ENCODE data around the gene PRKN. TPM values are rescaled to one million over a fixed set of nuclear protein-coding genes. Genes with fewer than 3 reads are reported as not detected.

PRKN gene
- total RNA-seq, 1 donor from 2014 or later: 1.3 TPM

GRCh38 chr6:162230147-162230752 lies 497.3 kb downstream of the PRKN start:
- Histone ChIP-seq H3K4me2 (ENCODE audit: low read length) (no peak overlapping the region), H3K9me3 (ENCODE audit: insufficient read depth, low read depth, low read length) (no peaks in the 10 kb centered on the region), H3K4me3 (ENCODE audit: insufficient read depth, low read depth, low read length) (no peak overlapping the region), H3K36me3 (ENCODE audit: insufficient read depth, low read length) (no peaks in the 10 kb centered on the region), H4K20me1 (ENCODE audit: insufficient read depth, low read length) (no peaks in the 10 kb centered on the region), H3K27ac (ENCODE audit: low read depth, low read length) (no peak overlapping the region), H3K27me3 (ENCODE audit: insufficient read depth, low read length) (no peaks in the 10 kb centered on the region), H3K4me1 (ENCODE audit: insufficient read depth, low read length) (no peaks in the 10 kb centered on the region), H2AFZ (ENCODE audit: low read depth, low read length) (no peak overlapping the region), H3K79me2 (ENCODE audit: insufficient read depth, low read length) (no peaks in the 10 kb centered on the region), H3K9ac (ENCODE audit: low read length) (no peak overlapping the region)
- no peaks in the 10 kb centered on the region for H3K9me3 Mint-ChIP-seq (ENCODE audit: unreplicated experiment)
- TF ChIP-seq, protein P1, sequence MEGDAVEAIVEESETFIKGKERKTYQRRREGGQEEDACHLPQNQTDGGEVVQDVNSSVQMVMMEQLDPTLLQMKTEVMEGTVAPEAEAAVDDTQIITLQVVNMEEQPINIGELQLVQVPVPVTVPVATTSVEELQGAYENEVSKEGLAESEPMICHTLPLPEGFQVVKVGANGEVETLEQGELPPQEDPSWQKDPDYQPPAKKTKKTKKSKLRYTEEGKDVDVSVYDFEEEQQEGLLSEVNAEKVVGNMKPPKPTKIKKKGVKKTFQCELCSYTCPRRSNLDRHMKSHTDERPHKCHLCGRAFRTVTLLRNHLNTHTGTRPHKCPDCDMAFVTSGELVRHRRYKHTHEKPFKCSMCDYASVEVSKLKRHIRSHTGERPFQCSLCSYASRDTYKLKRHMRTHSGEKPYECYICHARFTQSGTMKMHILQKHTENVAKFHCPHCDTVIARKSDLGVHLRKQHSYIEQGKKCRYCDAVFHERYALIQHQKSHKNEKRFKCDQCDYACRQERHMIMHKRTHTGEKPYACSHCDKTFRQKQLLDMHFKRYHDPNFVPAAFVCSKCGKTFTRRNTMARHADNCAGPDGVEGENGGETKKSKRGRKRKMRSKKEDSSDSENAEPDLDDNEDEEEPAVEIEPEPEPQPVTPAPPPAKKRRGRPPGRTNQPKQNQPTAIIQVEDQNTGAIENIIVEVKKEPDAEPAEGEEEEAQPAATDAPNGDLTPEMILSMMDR (IDR thresholded peaks at IDR 0.05; ENCODE audit: insufficient read depth, low read depth, low read length): no peak
- no peak for TF ChIP-seq EZH2 (IDR thresholded peaks at IDR 0.05; ENCODE audit: insufficient read depth, low read length)
- H3K4me1 Mint-ChIP-seq (ENCODE audit: low read depth, unreplicated experiment): no peaks in the 10 kb centered on the region
- no peak for FAIRE-seq
- H3K27me3 Mint-ChIP-seq (ENCODE audit: low read depth, unreplicated experiment): peaks cover 4% of the 10 kb centered on the region
- DNase-seq (ENCODE audit: low read depth): no peak
- no peak overlapping the region for H3K27ac Mint-ChIP-seq (ENCODE audit: unreplicated experiment)
- H3K4me3 Mint-ChIP-seq (ENCODE audit: unreplicated experiment): no peak overlapping the region
- no peaks in the 10 kb centered on the region for H3K36me3 Mint-ChIP-seq (ENCODE audit: low read depth, unreplicated experiment)

DNA sequence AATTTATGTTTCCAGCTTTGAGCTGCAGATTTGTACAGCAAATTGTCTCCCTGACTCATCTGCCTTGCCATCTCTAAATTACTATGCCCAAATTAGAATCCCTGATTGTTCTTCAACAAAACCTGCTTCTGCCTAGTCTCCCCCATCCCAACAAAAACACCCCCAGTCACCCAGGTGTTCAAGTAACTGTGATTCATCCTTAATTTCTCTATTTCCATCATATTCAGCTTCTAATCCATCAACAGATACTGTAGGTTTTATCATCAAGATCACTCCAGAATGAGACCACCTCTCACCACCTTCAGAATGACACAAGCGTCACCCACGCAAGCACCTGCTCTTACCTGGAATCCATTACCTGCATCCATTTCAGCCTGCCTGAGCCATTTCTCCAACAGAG lies 498.5 kb downstream of the PRKN start:
- Mint-ChIP-seq H3K36me3 (ENCODE audit: low read depth, unreplicated experiment) (no peaks in the 10 kb centered on the region), H3K27ac (ENCODE audit: unreplicated experiment) (no peak overlapping the region), H3K27me3 (ENCODE audit: low read depth, unreplicated experiment) (peaks cover 4% of the 10 kb centered on the region), H3K4me1 (ENCODE audit: low read depth, unreplicated experiment) (no peaks in the 10 kb centered on the region), H3K4me3 (ENCODE audit: unreplicated experiment) (no peak overlapping the region), H3K9me3 (ENCODE audit: unreplicated experiment) (no peaks in the 10 kb centered on the region)
- no peaks in the 10 kb centered on the region for H4K20me1 ChIP-seq (ENCODE audit: insufficient read depth, low read length)
- no peaks in the 10 kb centered on the region for H3K4me1 ChIP-seq (ENCODE audit: insufficient read depth, low read length)
- no peaks in the 10 kb centered on the region for H3K36me3 ChIP-seq (ENCODE audit: insufficient read depth, low read length)
- H3K9ac ChIP-seq (ENCODE audit: low read length): no peak overlapping the region
- FAIRE-seq (no peak), DNase-seq (ENCODE audit: low read depth) (no peak)
- H3K27ac ChIP-seq (ENCODE audit: low read depth, low read length): no peak overlapping the region
- no peaks in the 10 kb centered on the region for H3K9me3 ChIP-seq (ENCODE audit: insufficient read depth, low read depth, low read length)
- H2AFZ ChIP-seq (ENCODE audit: low read depth, low read length): no peak overlapping the region
- no peak overlapping the region for H3K4me3 ChIP-seq (ENCODE audit: insufficient read depth, low read depth, low read length)
- TF ChIP-seq, protein P1 (IDR thresholded peaks at IDR 0.05; ENCODE audit: insufficient read depth, low read depth, low read length): no peak
- no peak for TF ChIP-seq EZH2 (IDR thresholded peaks at IDR 0.05; ENCODE audit: insufficient read depth, low read length)
- H3K4me2 ChIP-seq (ENCODE audit: low read length): no peak overlapping the region
- H3K79me2 ChIP-seq (ENCODE audit: insufficient read depth, low read length): no peaks in the 10 kb centered on the region
- no peaks in the 10 kb centered on the region for H3K27me3 ChIP-seq (ENCODE audit: insufficient read depth, low read length)

- FAIRE-seq (peak; percentile 5), DNase-seq (ENCODE audit: low read depth) (no peak)
- no peaks in the 10 kb centered on the region for H3K9me3 Mint-ChIP-seq (ENCODE audit: unreplicated experiment)
- Histone ChIP-seq H3K4me1 (ENCODE audit: insufficient read depth, low read length) (no peaks in the 10 kb centered on the region), H3K4me3 (ENCODE audit: insufficient read depth, low read depth, low read length) (no peak overlapping the region), H3K27me3 (ENCODE audit: insufficient read depth, low read length) (no peaks in the 10 kb centered on the region), H2AFZ (ENCODE audit: low read depth, low read length) (no peak overlapping the region), H3K9me3 (ENCODE audit: insufficient read depth, low read depth, low read length) (no peaks in the 10 kb centered on the region), H3K9ac (ENCODE audit: low read length) (no peak overlapping the region), H3K4me2 (ENCODE audit: low read length) (no peak overlapping the region), H3K27ac (ENCODE audit: low read depth, low read length) (no peak overlapping the region), H3K79me2 (ENCODE audit: insufficient read depth, low read length) (no peaks in the 10 kb centered on the region), H3K36me3 (ENCODE audit: insufficient read depth, low read length) (no peaks in the 10 kb centered on the region), H4K20me1 (ENCODE audit: insufficient read depth, low read length) (no peaks in the 10 kb centered on the region)
- no peak overlapping the region for H3K4me3 Mint-ChIP-seq (ENCODE audit: unreplicated experiment)
- H3K36me3 Mint-ChIP-seq (ENCODE audit: low read depth, unreplicated experiment): no peaks in the 10 kb centered on the region
- peaks cover 3% of the 10 kb centered on the region for H3K27me3 Mint-ChIP-seq (ENCODE audit: low read depth, unreplicated experiment)
- no peaks in the 10 kb centered on the region for H3K4me1 Mint-ChIP-seq (ENCODE audit: low read depth, unreplicated experiment)
- TF ChIP-seq, protein P1 (IDR thresholded peaks at IDR 0.05; ENCODE audit: insufficient read depth, low read depth, low read length): no peak
- TF ChIP-seq EZH2 (IDR thresholded peaks at IDR 0.05; ENCODE audit: insufficient read depth, low read length): no peak
- H3K27ac Mint-ChIP-seq (ENCODE audit: unreplicated experiment): no peak overlapping the region
Measured at GRCh38 chr6:162226803-162227202, 500.8 kb downstream of the PRKN start.
